ENCODE data around the gene FOXL3. TPM values are rescaled to one million over a fixed set of nuclear protein-coding genes. Genes with fewer than 3 reads are reported as not detected.

FOXL3 gene
- total RNA-seq, 1 donor from 2014 or later = not detected

- no peak for DNase-seq
These were observed 22.8 kb upstream of the FOXL3 start for GRCh38 chr7:266851-267840.

GRCh38 chr7:268991-269390 lies 21.0 kb upstream of the FOXL3 start:
- no peak for DNase-seq

GRCh38 chr7:269721-270120 lies 20.2 kb upstream of the FOXL3 start:
- DNase-seq = no peak

- no peak for DNase-seq
These were observed 19.5 kb upstream of the FOXL3 start for GRCh38 chr7:270351-270983.

- DNase-seq = no peak
These were observed 18.5 kb upstream of the FOXL3 start for GRCh38 chr7:271266-272107.

GRCh38 chr7:272108-272615 lies 17.8 kb upstream of the FOXL3 start:
- no peak for DNase-seq

- no peak for DNase-seq
These were observed 17.3 kb upstream of the FOXL3 start for GRCh38 chr7:272631-273030.

GRCh38 chr7:273327-273726 lies 16.6 kb upstream of the FOXL3 start:
- DNase-seq = no peak

- no peak for DNase-seq
These were observed 15.7 kb upstream of the FOXL3 start for GRCh38 chr7:274266-274665.

- DNase-seq = no peak
These were observed 13.6 kb upstream of the FOXL3 start for GRCh38 chr7:276230-276835.

GRCh38 chr7:277228-277627 lies 12.7 kb upstream of the FOXL3 start:
- no peak for DNase-seq

- no peak for DNase-seq
These were observed 11.9 kb upstream of the FOXL3 start for GRCh38 chr7:278081-278480.

GRCh38 chr7:279821-280220 lies 10.1 kb upstream of the FOXL3 start:
- no peak for DNase-seq

- DNase-seq = no peak
These were observed 9.5 kb upstream of the FOXL3 start for GRCh38 chr7:280461-280860.

- no peak for DNase-seq
These were observed 8.3 kb upstream of the FOXL3 start for GRCh38 chr7:281637-282036.

GRCh38 chr7:282621-283020 lies 7.3 kb upstream of the FOXL3 start:
- no peak for DNase-seq

- DNase-seq = no peak
These were observed 4.9 kb upstream of the FOXL3 start for GRCh38 chr7:284762-285722.

- no peak for DNase-seq
These were observed 4.2 kb upstream of the FOXL3 start for GRCh38 chr7:285731-286130.

GRCh38 chr7:286266-286665 lies 3.7 kb upstream of the FOXL3 start:
- DNase-seq = no peak

GRCh38 chr7:288671-289101 lies 1.3 kb upstream of the FOXL3 start:
- no peak for DNase-seq

- no peak for DNase-seq
These were observed 688 bp upstream of the FOXL3 start for GRCh38 chr7:289209-289755.

Measured in occipital lobe (tissue), 2 donors.